GM18526 (cell line): ENCODE results near the gene PTGR3.

Experiments
- POLR2A ChIP-seq: IDR thresholded peaks from 3 replicates; pipeline ENCODE4 v1.6.1; 2011; ENCODE audit not compliant: insufficient read length; ENCODE audit errors: extremely low read depth

Gene PTGR3

DNA sequence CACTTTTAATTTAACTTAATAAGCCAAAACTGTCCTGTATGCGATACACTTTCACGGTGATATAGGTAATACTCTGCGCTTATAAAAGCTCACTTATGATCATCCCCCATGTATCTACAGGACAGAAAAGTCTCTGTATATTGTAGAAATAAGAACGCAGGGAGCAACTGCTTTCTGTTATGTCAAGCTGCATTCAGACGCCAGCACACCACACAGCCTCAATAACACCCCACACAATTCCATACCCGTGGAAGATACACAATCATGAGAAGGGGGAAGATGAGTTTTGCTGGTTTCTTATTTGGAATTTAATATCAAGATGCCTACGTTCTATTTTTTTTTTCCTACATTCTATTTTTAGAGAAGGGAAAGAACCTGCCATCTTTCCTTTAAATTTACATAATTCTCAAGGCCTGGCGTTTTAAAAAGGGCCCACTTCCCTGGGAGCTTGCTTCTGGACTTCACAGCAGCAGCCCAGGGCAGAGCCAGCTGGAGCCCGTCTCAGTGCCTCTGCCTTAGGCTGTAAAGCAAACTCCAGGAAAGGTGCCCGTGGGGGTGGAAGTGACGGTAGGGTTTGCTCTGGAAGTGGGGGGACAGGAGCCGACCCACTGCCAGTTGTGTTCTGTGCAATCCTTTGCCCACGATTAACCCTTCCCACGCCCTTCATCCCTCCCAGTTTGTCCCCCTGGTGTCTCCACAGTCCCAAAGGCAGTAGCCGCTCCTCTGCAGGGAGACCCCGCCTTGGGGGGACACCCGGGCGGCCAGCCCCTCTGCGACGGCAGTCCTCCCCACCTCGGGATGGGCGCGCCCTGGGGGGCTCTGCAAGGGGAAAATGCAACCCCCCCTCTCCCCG lies 5.3 kb downstream of the PTGR3 start:
- TF ChIP-seq POLR2A = no peak

- no peak for TF ChIP-seq POLR2A
Observed at GRCh38 chr18:75202696-75203365, 6.1 kb downstream of the PTGR3 start.

DNA sequence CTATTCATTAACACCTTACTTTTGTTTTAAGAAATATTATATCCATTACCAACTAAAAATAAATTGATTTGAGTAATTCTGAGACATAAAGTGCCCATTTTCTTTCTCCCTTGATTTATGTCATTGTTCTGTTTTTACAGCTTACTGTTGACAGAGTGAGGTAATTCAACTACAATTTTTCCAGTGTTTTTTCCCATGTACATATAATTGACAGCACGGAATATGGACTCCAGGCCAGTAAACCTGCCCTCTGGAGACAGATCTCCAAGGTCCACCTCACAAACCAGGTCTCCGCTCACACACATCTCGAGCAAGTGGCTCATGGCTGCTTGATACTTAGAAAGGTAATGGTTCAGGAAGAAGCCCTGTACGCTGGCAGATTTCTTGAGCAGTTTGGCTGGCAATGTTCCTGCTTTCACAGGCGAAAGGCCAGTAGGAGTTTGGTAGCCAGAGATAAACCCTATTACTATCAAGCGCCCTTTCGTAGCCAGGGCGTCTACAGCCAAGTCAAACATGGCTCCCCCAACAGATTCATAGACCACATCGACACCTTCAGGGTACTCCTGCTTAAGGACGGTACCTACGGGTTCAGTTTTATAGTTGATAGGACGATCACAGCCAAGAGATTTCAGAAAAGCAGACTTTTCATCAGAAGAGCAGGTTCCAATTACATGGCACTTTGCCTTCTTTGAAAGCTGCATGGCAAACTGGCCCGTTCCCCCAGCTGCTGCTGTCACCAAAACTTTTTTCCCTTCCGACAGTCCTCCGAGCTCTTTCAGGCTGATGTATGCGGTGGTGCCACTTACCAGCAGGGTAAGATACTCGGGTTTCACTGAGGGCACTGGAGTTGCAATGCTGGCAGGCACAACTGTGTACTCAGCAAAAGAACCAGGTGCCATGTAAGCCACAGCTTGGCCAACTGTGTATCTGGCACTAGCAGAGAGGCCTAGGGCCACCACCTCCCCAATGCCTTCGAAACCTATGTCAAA lies 7.4 kb downstream of the PTGR3 start:
- TF ChIP-seq POLR2A = no peak

- TF ChIP-seq POLR2A = no peak
Observed at GRCh38 chr18:75200605-75201280, 8.2 kb downstream of the PTGR3 start.

DNA sequence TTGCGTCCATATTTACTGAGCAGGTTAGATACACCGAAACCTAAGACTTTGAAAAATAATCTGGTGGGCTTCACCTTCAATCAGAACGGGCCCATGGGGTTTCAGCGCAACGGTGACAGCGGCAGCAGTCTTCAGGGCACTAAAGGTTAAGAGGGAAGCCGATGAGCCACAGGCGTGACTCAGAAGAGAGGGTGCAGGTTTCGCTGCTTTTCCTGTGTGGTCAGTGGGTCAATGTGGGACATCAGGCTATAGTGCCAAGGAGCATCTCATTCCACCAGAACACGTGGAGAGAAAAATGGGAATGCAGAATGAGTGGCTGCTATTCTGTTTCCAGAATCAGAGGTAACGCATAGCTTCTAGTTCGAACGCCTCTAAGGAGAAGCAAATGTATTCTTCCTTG lies 8.9 kb downstream of the PTGR3 start:
- TF ChIP-seq POLR2A = no peak

- TF ChIP-seq POLR2A = no peak
Observed at GRCh38 chr18:75199327-75199726, 9.6 kb downstream of the PTGR3 start.

GRCh38 chr18:75198036-75198435 lies 10.9 kb downstream of the PTGR3 start:
- no peak for TF ChIP-seq POLR2A

- TF ChIP-seq POLR2A = no peak
Observed at GRCh38 chr18:75192899-75193298, 16.0 kb downstream of the PTGR3 start.

- no peak for TF ChIP-seq POLR2A
Observed at GRCh38 chr18:75189696-75190095, 19.2 kb downstream of the PTGR3 start.

DNA sequence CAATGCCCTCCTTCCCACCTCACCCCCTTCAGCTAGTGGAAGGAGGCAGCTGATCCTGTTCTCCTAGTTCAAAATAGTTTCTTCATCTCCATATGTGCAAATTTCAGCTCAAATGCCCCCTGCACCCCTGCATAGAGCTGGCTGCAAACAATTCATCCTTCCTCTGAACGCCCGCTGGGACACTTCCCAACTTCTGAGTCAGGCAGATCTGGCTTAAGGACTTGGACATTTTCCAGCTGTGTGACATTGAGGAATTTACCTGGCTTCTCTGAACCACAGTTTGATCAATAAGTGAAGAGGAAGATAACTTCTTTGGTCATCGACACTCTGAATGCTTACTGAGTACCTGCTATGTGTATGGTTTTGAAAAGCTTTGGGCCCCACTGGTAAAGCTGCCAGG lies 23.5 kb downstream of the PTGR3 start:
- TF ChIP-seq POLR2A = no peak

- TF ChIP-seq POLR2A = no peak
Observed at GRCh38 chr18:75183973-75184493, 24.9 kb downstream of the PTGR3 start.

- TF ChIP-seq POLR2A = no peak
Observed at GRCh38 chr18:75183524-75183923, 25.4 kb downstream of the PTGR3 start.

GRCh38 chr18:75179819-75180600 lies 28.9 kb downstream of the PTGR3 start:
- TF ChIP-seq POLR2A = no peak

DNA sequence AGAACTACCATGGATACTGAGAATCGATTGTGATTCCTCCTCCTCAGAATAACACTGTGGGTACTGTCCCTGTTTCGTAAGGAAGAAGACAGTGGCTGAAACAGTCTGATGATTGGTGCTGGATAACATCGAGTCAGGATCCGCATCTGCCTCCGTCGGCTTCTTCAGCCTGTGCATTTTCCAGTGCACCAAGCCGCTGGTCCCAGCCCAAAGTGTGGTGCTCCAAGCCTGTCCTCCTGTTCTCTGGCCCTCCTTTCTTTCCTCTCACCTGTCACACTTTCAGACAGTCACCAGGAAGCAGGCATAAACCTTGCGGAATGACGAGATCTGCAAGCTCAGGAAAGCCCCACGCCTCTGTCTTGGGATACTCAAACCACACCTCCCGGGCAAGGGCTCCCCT lies 30.6 kb downstream of the PTGR3 start:
- no peak for TF ChIP-seq POLR2A
